GM10248 (cell line): ENCODE data around the gene YWHAH.
A peak's percentile ranks its signal among the peaks of the same experiment; 100 is the strongest.

ENCODE experiments used
- CTCF ChIA-PET: fragments of 300-600 bp; sonication (Branson Sonifier 250); formaldehyde crosslinking; extraction: SDS; loops from one replicate; lab custom pipeline; 2021; ENCODE audit warnings: antibody characterized with exemption; lab: Yijun Ruan, JAX
- POLR2A ChIA-PET: fragments of 350-650 bp; sonication (Branson Sonifier 250); formaldehyde crosslinking; extraction: SDS; loops from one replicate; lab custom pipeline; 2020; ENCODE audit warnings: antibody characterized with exemption; lab: Yijun Ruan, JAX
- DNase-seq: peaks from one replicate; pipeline ENCODE4 v3.0.0; 2012; ENCODE audit errors: extremely low spot score
- TF ChIP-seq, protein P1 (sequence below): IDR thresholded peaks from 2 replicates; pipeline ENCODE4 v1.5.1; 2012; ENCODE audit warnings: mild to moderate bottlenecking, low read depth; ENCODE audit errors: extremely low read depth, missing control alignments, control extremely low read depth

Gene YWHAH

DNA sequence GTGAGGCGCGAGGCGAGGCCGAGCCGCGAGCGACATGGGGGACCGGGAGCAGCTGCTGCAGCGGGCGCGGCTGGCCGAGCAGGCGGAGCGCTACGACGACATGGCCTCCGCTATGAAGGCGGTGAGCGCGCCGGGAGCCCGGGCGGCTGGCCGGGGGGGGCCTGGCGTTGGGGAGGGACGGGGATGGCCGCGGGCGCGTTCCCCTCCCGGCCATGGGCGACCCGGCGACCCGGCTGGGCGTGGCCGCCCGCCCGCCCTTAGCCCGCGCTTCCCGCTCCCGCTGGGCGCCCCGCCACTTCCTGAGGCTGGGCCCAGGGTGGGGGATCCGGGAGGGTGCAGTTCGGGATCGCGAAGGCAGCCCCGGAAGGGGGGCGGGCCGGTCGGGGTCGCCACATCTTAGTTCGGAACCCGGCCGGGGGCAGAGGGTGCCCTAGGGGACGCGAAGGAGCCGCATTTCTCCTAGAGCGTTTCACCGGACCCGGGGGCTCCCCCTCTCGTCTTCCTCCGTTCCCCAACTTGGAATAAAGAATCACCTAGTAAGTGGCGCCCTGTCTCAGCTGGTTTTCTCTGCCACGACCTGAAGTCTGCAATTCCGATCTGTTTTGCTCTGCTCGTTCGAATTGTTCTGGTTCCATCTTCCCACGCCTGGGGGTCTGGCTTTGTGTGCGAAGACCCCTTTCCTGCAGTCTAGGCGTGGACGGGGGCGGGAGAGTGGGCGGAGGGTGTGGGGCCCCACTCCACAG lies 536 bp downstream of the YWHAH start:
- CTCF ChIA-PET = interaction anchor here (0.9 to 2.8 kb wide), 6 partner anchors 17 to 388 kb away, joined by 3 to 13 read pairs (median 4); no protein-coding TSS in a partner anchor
- no peak for DNase-seq
- POLR2A ChIA-PET = interaction anchor here (0.6 kb wide), 1 partner anchor 12 kb away, joined by 3 read pairs; no protein-coding TSS in a partner anchor
- TF ChIP-seq, protein P1, sequence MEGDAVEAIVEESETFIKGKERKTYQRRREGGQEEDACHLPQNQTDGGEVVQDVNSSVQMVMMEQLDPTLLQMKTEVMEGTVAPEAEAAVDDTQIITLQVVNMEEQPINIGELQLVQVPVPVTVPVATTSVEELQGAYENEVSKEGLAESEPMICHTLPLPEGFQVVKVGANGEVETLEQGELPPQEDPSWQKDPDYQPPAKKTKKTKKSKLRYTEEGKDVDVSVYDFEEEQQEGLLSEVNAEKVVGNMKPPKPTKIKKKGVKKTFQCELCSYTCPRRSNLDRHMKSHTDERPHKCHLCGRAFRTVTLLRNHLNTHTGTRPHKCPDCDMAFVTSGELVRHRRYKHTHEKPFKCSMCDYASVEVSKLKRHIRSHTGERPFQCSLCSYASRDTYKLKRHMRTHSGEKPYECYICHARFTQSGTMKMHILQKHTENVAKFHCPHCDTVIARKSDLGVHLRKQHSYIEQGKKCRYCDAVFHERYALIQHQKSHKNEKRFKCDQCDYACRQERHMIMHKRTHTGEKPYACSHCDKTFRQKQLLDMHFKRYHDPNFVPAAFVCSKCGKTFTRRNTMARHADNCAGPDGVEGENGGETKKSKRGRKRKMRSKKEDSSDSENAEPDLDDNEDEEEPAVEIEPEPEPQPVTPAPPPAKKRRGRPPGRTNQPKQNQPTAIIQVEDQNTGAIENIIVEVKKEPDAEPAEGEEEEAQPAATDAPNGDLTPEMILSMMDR = no peak

DNA sequence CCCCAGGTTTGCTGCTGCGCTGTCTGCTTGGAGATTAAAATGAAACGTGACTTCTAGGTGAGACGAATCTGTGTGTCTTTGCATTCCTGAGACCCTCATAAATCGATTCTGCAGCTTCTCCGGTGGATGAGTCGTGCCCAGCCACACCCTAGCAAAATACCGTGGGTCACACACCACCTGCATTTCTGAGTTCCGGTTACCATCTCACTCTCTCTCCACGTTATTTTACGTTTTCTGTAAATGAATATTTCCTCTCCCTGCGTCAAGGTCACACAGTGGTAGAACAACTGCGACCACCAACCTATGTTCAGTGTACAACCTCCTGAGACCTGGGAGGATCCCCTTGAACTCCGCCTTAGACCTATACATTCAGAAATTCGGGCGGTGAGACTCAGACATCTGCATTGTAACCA lies 1.1 kb downstream of the YWHAH start:
- no peak for DNase-seq
- TF ChIP-seq, protein P1 = no peak
- ChIA-PET POLR2A (interaction anchor here (0.6 kb wide), 1 partner anchor 11 kb away, joined by 3 read pairs; no protein-coding TSS in a partner anchor), CTCF (interaction anchor here (0.9 to 2.8 kb wide), 6 partner anchors 17 to 389 kb away, joined by 3 to 13 read pairs (median 4); no protein-coding TSS in a partner anchor)

DNA sequence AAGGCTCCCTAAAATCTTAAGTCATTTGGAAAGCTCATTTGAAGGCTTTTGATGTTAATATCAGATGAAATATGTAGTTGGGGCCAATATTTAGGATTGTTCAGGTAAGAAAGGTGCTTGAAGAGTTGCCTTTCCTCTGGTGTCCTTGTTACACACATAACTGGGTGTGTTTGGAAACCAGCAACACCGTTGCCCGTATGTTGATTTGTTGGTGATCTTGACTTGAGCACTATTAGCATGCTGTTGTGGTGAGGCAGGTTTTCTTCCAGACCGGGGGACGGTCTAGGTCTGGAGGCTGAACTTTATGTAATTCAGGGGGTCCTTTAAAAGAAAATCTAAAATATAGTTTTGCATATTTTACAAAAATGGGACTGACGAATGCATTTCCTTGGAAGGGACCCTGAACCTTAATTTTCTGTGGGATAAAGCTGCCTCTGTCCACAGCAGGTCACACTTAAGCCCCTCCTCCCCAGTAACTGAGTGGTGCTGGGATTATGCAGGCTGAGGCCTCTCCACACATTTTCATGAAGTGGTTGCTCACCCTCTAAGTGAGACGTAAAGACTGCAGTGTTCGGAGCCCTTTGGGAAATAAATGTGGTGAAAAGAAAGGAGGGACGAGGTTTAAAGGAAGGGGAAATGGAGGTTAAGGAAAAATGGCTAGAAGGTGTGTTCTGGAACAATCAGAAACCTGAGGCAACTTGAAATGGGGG lies 1.8 kb downstream of the YWHAH start:
- ChIA-PET POLR2A (interaction anchor here (0.6 kb wide), 1 partner anchor 328 kb away, joined by 3 read pairs; no protein-coding TSS in a partner anchor), CTCF (interaction anchor here (0.9 to 2.8 kb wide), 8 partner anchors 11 to 389 kb away, joined by 3 to 15 read pairs (median 4); no protein-coding TSS in a partner anchor)
- TF ChIP-seq, protein P1 = no peak
- no peak for DNase-seq

DNA sequence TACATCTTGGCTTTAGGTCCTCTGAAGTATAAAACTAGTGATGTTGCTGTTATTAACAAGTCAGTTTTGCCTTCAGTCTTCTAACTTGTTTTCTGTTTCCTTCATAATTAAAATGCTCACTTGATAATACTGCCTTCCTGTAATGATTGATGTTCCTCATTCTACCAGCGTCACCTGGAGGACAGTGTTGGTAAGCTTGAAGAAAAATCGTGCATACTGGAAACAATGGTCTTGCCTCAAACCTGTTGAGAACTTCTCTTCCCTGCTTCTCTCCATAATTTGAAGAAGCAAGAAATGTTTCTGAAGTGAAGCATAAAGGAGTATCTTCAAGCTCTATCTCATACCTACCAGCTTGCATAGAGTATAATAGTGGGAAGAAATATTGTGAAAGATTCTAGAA lies 3.0 kb downstream of the YWHAH start:
- TF ChIP-seq, protein P1 = peak; percentile 80
- CTCF ChIA-PET = interaction anchor here (0.8 to 3.3 kb wide), 9 partner anchors 9 to 393 kb away, joined by 3 to 15 read pairs (median 3); no protein-coding TSS in a partner anchor
- POLR2A ChIA-PET = no interaction called here
- peak; percentile 65 for DNase-seq

DNA sequence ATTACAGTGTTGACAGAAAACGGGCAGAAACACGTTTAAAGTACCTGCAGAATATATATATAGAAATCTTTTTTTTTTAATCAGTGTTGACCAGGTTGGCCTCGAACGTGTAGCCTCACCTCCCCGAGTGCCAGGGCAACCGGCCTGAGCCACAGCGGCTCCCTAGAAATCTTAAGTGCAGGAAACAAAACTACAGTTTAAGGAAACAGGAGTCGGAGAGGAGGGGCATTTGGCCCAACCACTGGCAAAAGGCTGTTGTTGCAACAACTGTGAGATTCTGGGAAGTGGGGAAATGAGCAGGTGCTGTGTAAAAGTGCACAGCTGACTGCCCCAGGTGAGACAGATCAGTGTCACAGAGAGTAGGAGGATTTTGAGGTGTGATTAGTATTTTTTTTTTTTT lies 3.7 kb downstream of the YWHAH start:
- ChIA-PET POLR2A (no interaction called here), CTCF (interaction anchor here (0.8 to 3.7 kb wide), 12 partner anchors 9 to 393 kb away, joined by 3 to 31 read pairs (median 5); no protein-coding TSS in a partner anchor)
- TF ChIP-seq, protein P1 = no peak
- DNase-seq = no peak

DNA sequence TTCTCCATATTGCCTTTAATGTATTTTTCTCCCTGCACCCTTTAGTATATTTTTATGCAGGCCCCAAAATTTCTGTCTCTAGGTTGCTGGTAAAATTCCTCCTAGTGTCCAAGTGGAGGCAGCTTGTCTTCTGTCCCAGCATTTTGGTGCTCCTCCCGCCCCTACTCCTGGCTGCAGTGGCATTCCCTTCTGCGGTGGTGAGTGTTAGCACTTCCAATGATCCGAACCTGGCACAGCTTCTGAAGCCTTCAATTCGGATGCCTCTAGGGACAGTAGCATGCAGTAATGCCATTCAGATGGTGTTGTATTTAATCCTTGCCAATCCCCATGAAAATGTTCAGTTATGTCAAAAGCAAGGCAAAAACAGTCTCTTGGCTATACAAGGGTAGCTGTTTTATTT lies 5.9 kb downstream of the YWHAH start:
- ChIA-PET CTCF (interaction anchor here (1.4 to 3.7 kb wide), 5 partner anchors 8 to 284 kb away, joined by 3 to 31 read pairs (median 12); no protein-coding TSS in a partner anchor), POLR2A (no interaction called here)
- TF ChIP-seq, protein P1 = no peak
- no peak for DNase-seq
